H1 (cell line): ENCODE results near the gene TIMM29. TPM values are rescaled to one million over a fixed set of nuclear protein-coding genes. Genes with fewer than 3 reads are reported as not detected.

ENCODE experiments used
- CTCF ChIA-PET: fragments of 300-600 bp; sonication (Branson Sonifier 250); formaldehyde crosslinking; loops from one replicate; lab custom pipeline; 2021; ENCODE audit not compliant: partially characterized antibody; lab: Charles Lee
- POLR2A ChIA-PET: fragments of 300-600 bp; sonication (Branson Sonifier 250); formaldehyde crosslinking; loops from one replicate; lab custom pipeline; 2021; ENCODE audit warnings: inconsistent platforms; ENCODE audit not compliant: partially characterized antibody; lab: Charles Lee
- DNase-seq, 2 experiments: peaks; one replicate each; pipeline versions ENCODE4 v3.0.0 to v3.0.0-alpha.2; 2010 to 2022; ENCODE audit warnings: low spot score in 2 of 2, low read depth in 1 of 2, mixed read lengths in 1 of 2
- FAIRE-seq: peaks from 2 replicates; lab custom pipeline; 2011; peaks lifted over from hg19 to GRCh38; lab: Jason Lieb, UNC
- H2AFZ ChIP-seq: 2 replicates; pipeline ENCODE4 v1.8.1; 2012; ENCODE audit warnings: low read length, inconsistent platforms
- H2AK5ac ChIP-seq: 2 replicates; pipeline ENCODE4 v1.6.1; 2013; ENCODE audit warnings: low read depth, low read length
- H2BK120ac ChIP-seq: replicated peaks from 2 replicates; pipeline ENCODE3; 2013; ENCODE audit warnings: low read depth, low read length, inconsistent platforms
- H2BK12ac ChIP-seq: 2 replicates; pipeline ENCODE4 v1.6.1; 2013; ENCODE audit warnings: low read depth, low read length
- H2BK15ac ChIP-seq: 2 replicates; pipeline ENCODE4 v1.6.1; 2013; ENCODE audit warnings: low read length
- H2BK20ac ChIP-seq: 2 replicates; pipeline ENCODE4 v1.6.1; 2013; ENCODE audit warnings: low read length
- H2BK5ac ChIP-seq: 2 replicates; pipeline ENCODE4 v1.6.1; 2013; ENCODE audit warnings: low read depth, low read length
- H3K14ac ChIP-seq: 2 replicates; pipeline ENCODE4 v1.6.1; 2013; ENCODE audit warnings: inconsistent platforms; ENCODE audit not compliant: insufficient read length
- H3K18ac ChIP-seq: 2 replicates; pipeline ENCODE4 v1.6.1; 2013; ENCODE audit warnings: low read length; ENCODE audit errors: extremely low read depth
- H3K23ac ChIP-seq: 2 replicates; pipeline ENCODE4 v1.6.1; 2013; ENCODE audit warnings: inconsistent platforms; ENCODE audit not compliant: insufficient read length
- H3K23me2 ChIP-seq: 2 replicates; pipeline ENCODE4 v1.6.1; 2013; ENCODE audit warnings: low read depth, low read length
- H3K27ac ChIP-seq: 2 replicates; pipeline ENCODE4 v1.6.1; 2011; ENCODE audit warnings: low read depth, low read length, inconsistent platforms
- H3K27me3 ChIP-seq, 4 experiments: replicated peaks in 1 of 4; 1 replicate in 1 of 4; 2 replicates in 3 of 4; pipeline versions ENCODE4 v1.6.1 to v1.8.1; 2011 to 2013; ENCODE audit warnings: low read length in 3 of 4, mild to moderate bottlenecking in 3 of 4, inconsistent platforms in 2 of 4, mixed read lengths in 2 of 4, moderate library complexity in 1 of 4; ENCODE audit not compliant: control insufficient read depth in 3 of 4, insufficient read depth in 3 of 4; ENCODE audit errors: extremely low read depth in 1 of 4
- H3K36me3 ChIP-seq, 4 experiments: 2 replicates each; pipeline versions ENCODE4 v1.6.1 to v1.8.1; 2011 to 2013; ENCODE audit warnings: mild to moderate bottlenecking in 4 of 4, low read length in 3 of 4, moderate library complexity in 2 of 4, control low read depth in 1 of 4, inconsistent platforms in 1 of 4; ENCODE audit not compliant: insufficient read depth in 4 of 4, control insufficient read depth in 2 of 4
- H3K4ac ChIP-seq: replicated peaks from 2 replicates; pipeline ENCODE3; 2013; ENCODE audit warnings: low read length, low read depth, mixed read lengths, inconsistent platforms; ENCODE audit not compliant: insufficient read length
- H3K4me1 ChIP-seq, 4 experiments: replicated peaks in 1 of 4; 1 replicate in 1 of 4; 2 replicates in 3 of 4; pipeline versions ENCODE4 v1.6.1 to v1.8.1; 2011 to 2013; ENCODE audit warnings: low read length in 3 of 4, inconsistent platforms in 2 of 4, mixed read lengths in 1 of 4; ENCODE audit not compliant: insufficient read depth in 4 of 4, control insufficient read depth in 3 of 4
- H3K4me2 ChIP-seq, 2 experiments: 2 replicates each; pipeline versions ENCODE4 v1.6.1 to v1.8.1; 2011 to 2013; ENCODE audit warnings: low read depth in 2 of 2, low read length in 2 of 2, control low read depth in 1 of 2, inconsistent platforms in 1 of 2, mild to moderate bottlenecking in 1 of 2; ENCODE audit not compliant: insufficient read depth in 1 of 2
- H3K4me3 ChIP-seq, 4 experiments: fragments of 200-600, 300-600 bp in 1 of 4; sonication (generic), shearing (Covaris generic), sonication (Bioruptor Twin) in 1 of 4; 2 replicates each; pipeline versions ENCODE4 v1.5.1 to v1.8.1; 2011 to 2016; ENCODE audit warnings: low read length in 4 of 4, low read depth in 3 of 4, control low read depth in 2 of 4, inconsistent platforms in 2 of 4, mild to moderate bottlenecking in 2 of 4, mixed read lengths in 1 of 4, moderate library complexity in 1 of 4; ENCODE audit not compliant: insufficient read depth in 2 of 4; ENCODE audit errors: extremely low read depth in 1 of 4
- H3K56ac ChIP-seq: replicated peaks from 2 replicates; pipeline ENCODE3; 2013; ENCODE audit warnings: low read depth, mild to moderate bottlenecking, mixed read lengths, low read length, inconsistent platforms; ENCODE audit not compliant: insufficient read length
- H3K79me1 ChIP-seq: 2 replicates; pipeline ENCODE4 v1.6.1; 2013; ENCODE audit warnings: low read depth, low read length, control low read depth
- H3K79me2 ChIP-seq, 2 experiments: 2 replicates each; pipeline versions ENCODE4 v1.6.1 to v1.8.1; 2012 to 2013; ENCODE audit warnings: low read length in 2 of 2, mild to moderate bottlenecking in 2 of 2, inconsistent platforms in 1 of 2; ENCODE audit not compliant: insufficient read depth in 2 of 2, control insufficient read depth in 1 of 2
- H3K9ac ChIP-seq, 4 experiments: replicated peaks in 1 of 4; 1 replicate in 1 of 4; 2 replicates in 3 of 4; pipeline versions ENCODE4 v1.6.1 to v1.8.1; 2011 to 2013; ENCODE audit warnings: low read depth in 3 of 4, low read length in 3 of 4, control low read depth in 2 of 4, mild to moderate bottlenecking in 2 of 4, moderate library complexity in 2 of 4, inconsistent platforms in 1 of 4; ENCODE audit errors: extremely low read depth in 1 of 4
- H3K9me3 ChIP-seq, 2 experiments: 2 replicates each; pipeline versions ENCODE4 v1.6.1 to v1.8.1; 2012 to 2013; ENCODE audit warnings: mild to moderate bottlenecking in 2 of 2, moderate library complexity in 2 of 2, control low read depth in 1 of 2, inconsistent platforms in 1 of 2, low read depth in 1 of 2, low read length in 1 of 2, mixed read lengths in 1 of 2; ENCODE audit not compliant: insufficient read depth in 2 of 2
- H4K20me1 ChIP-seq, 2 experiments: replicated peaks in 1 of 2; 2 replicates each; pipeline versions ENCODE3 to v1.8.1; 2011 to 2013; ENCODE audit warnings: inconsistent platforms in 2 of 2, low read length in 2 of 2, mild to moderate bottlenecking in 1 of 2; ENCODE audit not compliant: insufficient read depth in 2 of 2, control insufficient read depth in 1 of 2
- H4K5ac ChIP-seq: 2 replicates; pipeline ENCODE4 v1.6.1; 2013; ENCODE audit warnings: low read length, low read depth, mixed read lengths, inconsistent platforms; ENCODE audit not compliant: insufficient read length
- H4K8ac ChIP-seq: 2 replicates; pipeline ENCODE4 v1.8.0; 2013; ENCODE audit warnings: mild to moderate bottlenecking, moderate library complexity, low read length, inconsistent platforms; ENCODE audit not compliant: insufficient read depth; ENCODE audit errors: extremely low read depth
- H4K91ac ChIP-seq: replicated peaks from 2 replicates; pipeline ENCODE3; 2013; ENCODE audit warnings: low read length, mixed read lengths, inconsistent platforms; ENCODE audit not compliant: insufficient read length
- BRCA1 ChIP-seq: IDR thresholded peaks from 2 replicates; pipeline ENCODE4 v1.6.1; 2012; ENCODE audit warnings: low read depth, low read length, improper control_type of control experiment
- CHD1 ChIP-seq: IDR thresholded peaks from 2 replicates; pipeline ENCODE4 v1.6.1; 2012; ENCODE audit warnings: low read depth, low read length, improper control_type of control experiment
- EGR1 ChIP-seq: IDR thresholded peaks from 2 replicates; pipeline ENCODE4 v1.6.1; 2011; ENCODE audit warnings: low read depth, low read length, borderline replicate concordance
- RXRA ChIP-seq: IDR thresholded peaks from 2 replicates; pipeline ENCODE4 v1.6.1; 2011; ENCODE audit warnings: low read depth, mild to moderate bottlenecking, low read length, moderate library complexity; ENCODE audit not compliant: insufficient read depth
- WGBS, 2 experiments: shearing (Covaris generic) in 1 of 2; methylation state at CpG; one replicate each; pipeline versions ENCODE4 v1.1.6 to v1.1.7; 2013 to 2015; ENCODE audit warnings: low lambda C conversion rate in 2 of 2, mixed read lengths in 2 of 2, inconsistent platforms in 1 of 2, low coverage in 1 of 2, missing lambda C conversion rate in 1 of 2; ENCODE audit not compliant: insufficient replicate concordance in 2 of 2, insufficient coverage in 1 of 2, insufficient read length in 1 of 2; ENCODE audit errors: extremely low coverage in 1 of 2, missing lambda C conversion rate in 1 of 2; 5-methylcytosine and 5-hydroxymethylcytosine counted together
- polyA plus RNA-seq, 7 experiments: library from polyadenylated mRNA; depleted of rRNA in 3 of 7; stranded (reverse) in 5 of 7; unstranded in 2 of 7; fragments of >200 nt in 5 of 7; fragments of 200-250 nt in 2 of 7; gene quantifications; 1 replicate in 5 of 7; 2 replicates in 1 of 7; 4 replicates in 1 of 7; pipeline versions ENCODE4 v1.2.1 to v1.2.3, GENCODE V29; 2011 to 2013; ENCODE audit warnings: missing spikeins in 2 of 7, mixed read lengths in 2 of 7
- total RNA-seq: library from RNA; stranded (reverse); fragmentation: NEBNext Ultra II Directional; extraction: Animal tissue kit (Norgen Biotek cat#: 25700); gene quantifications from 2 replicates; pipeline ENCODE4 v1.2.1, GENCODE V29; 2021
- TF ChIP-seq, protein P1 (sequence below): IDR thresholded peaks from 2 replicates; pipeline ENCODE4 v1.6.1; 2011; ENCODE audit warnings: low read depth, mild to moderate bottlenecking, low read length; ENCODE audit not compliant: insufficient read depth
- TF ChIP-seq, protein P2 (sequence below), 3 experiments: IDR thresholded peaks; 1 replicate in 2 of 3; 2 replicates in 1 of 3; pipeline versions ENCODE4 v1.5.1 to v1.6.1; 2011; ENCODE audit warnings: low read length in 3 of 3, mild to moderate bottlenecking in 3 of 3, inconsistent platforms in 2 of 3, low read depth in 1 of 3, moderate library complexity in 1 of 3; ENCODE audit not compliant: insufficient read depth in 1 of 3; ENCODE audit errors: control extremely low read depth in 1 of 3

TIMM29 gene
- total and polyA plus RNA-seq, 2 of the 8 experiments (the other 6 are each of a cell fraction or from before 2014, with no cell fraction given), result 15.9 to 24.0 TPM

DNA sequence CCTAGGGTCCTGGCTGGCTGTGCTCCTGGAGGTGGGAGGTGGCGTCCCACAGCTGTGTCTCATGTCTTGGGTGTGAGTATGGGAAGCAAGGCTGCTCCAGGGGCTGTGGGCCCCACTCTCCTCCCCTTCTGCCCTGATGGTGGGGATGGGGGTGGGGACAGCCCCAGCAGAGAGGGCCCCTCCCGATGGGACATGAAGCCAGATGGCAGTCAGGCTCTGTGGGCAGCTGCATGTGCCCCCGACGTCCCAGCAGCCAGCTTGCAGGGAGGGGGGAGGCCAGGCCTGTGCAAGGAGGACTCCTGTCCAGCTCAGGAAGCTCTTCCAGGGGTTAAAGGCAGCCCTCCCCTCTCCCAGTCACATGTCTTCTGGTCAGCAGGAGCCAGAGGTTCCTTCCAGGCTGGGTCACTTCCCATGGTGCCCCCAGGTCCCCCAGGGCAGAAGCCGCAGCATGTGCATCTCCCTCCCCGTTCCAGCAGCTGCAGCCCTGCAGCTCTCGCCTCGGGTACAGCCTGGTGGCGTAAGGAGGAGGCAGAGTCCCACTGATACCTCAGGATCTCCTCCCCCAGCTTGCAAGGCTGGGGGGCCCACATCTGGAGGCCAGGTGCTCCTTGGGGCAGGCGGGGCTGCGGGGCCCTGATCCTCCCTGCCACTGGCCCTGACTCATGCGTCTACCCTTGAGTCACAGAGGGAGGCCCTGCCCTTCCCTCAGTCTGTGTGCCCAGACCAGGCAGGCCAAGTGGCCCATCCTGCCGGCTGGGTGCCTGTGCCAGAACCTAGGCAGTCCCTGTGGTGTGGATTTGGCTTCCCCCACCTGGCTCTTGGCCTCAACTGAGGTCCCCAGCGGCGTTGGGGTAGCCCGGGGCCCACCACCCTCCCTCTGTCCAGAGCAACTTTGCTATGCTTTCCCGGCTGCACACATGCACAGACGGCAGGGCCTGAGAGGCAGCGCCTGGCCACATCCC is 13.2 kb upstream of the TIMM29 start:
- no peak overlapping the region for H3K4me2 ChIP-seq
- no peak for FAIRE-seq
- no peak for DNase-seq
- peaks cover 2% of the 10 kb centered on the region for H3K79me1 ChIP-seq
- no peak overlapping the region for H2AK5ac ChIP-seq
- no peak overlapping the region for H3K14ac ChIP-seq
- H3K4me3 ChIP-seq, result no peak overlapping the region
- no peak overlapping the region; the same call in 1 of the 2 replicates for H2BK5ac ChIP-seq
- H3K4me1 ChIP-seq, result no peaks in the 10 kb centered on the region; a peak in 2 of 7 replicates
- no peak overlapping the region for H2BK15ac ChIP-seq
- H3K36me3 ChIP-seq, result peaks cover 11 to 33% (median 25%) of the 10 kb centered on the region in 4 experiments; a peak in 7 of 8 replicates
- no peak overlapping the region for H4K91ac ChIP-seq
- no peak overlapping the region for H4K5ac ChIP-seq
- no peak overlapping the region for H3K23ac ChIP-seq
- H3K79me2 ChIP-seq, result no peaks in the 10 kb centered on the region
- TF ChIP-seq EGR1, result no peak
- no peak for TF ChIP-seq RXRA
- no peak for TF ChIP-seq BRCA1
- TF ChIP-seq, protein P1, sequence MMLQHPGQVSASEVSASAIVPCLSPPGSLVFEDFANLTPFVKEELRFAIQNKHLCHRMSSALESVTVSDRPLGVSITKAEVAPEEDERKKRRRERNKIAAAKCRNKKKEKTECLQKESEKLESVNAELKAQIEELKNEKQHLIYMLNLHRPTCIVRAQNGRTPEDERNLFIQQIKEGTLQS, result no peak
- TF ChIP-seq CHD1, result no peak
- TF ChIP-seq, protein P2, sequence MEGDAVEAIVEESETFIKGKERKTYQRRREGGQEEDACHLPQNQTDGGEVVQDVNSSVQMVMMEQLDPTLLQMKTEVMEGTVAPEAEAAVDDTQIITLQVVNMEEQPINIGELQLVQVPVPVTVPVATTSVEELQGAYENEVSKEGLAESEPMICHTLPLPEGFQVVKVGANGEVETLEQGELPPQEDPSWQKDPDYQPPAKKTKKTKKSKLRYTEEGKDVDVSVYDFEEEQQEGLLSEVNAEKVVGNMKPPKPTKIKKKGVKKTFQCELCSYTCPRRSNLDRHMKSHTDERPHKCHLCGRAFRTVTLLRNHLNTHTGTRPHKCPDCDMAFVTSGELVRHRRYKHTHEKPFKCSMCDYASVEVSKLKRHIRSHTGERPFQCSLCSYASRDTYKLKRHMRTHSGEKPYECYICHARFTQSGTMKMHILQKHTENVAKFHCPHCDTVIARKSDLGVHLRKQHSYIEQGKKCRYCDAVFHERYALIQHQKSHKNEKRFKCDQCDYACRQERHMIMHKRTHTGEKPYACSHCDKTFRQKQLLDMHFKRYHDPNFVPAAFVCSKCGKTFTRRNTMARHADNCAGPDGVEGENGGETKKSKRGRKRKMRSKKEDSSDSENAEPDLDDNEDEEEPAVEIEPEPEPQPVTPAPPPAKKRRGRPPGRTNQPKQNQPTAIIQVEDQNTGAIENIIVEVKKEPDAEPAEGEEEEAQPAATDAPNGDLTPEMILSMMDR (IDR thresholded peaks at IDR 0.05; ENCODE audit: control extremely low read depth in 1 of 3, insufficient read depth in 1 of 3, low read depth in 1 of 3, low read length in 3 of 3), result no peak
- no peak overlapping the region for H2BK120ac ChIP-seq
- no peak overlapping the region for H4K8ac ChIP-seq
- H3K9me3 ChIP-seq, result no peaks in the 10 kb centered on the region
- 94% methylated on average over 19 of the region's 19 CpGs; no CpG with 5 or more reads in 1 of the 2 experiments for WGBS, 2 experiments
- no peaks in the 10 kb centered on the region for H3K23me2 ChIP-seq
- H2AFZ ChIP-seq, result no peak overlapping the region
- H4K20me1 ChIP-seq, result peaks cover 3 to 14% of the 10 kb centered on the region in 2 experiments
- H2BK20ac ChIP-seq, result no peak overlapping the region
- no peak overlapping the region for H3K27ac ChIP-seq
- no peaks in the 10 kb centered on the region for H3K27me3 ChIP-seq
- no peak overlapping the region for H3K18ac ChIP-seq
- ChIA-PET CTCF (interaction anchor here (0.9 to 2.2 kb wide), 5 partner anchors 10 to 51 kb away, joined by 3 to 6 read pairs (median 4); no protein-coding TSS in a partner anchor), POLR2A (interaction anchor here (0.9 to 2.1 kb wide), 5 partner anchors 9 to 43 kb away, joined by 3 to 8 read pairs (median 4); no protein-coding TSS in a partner anchor)
- H3K56ac ChIP-seq, result no peak overlapping the region
- no peak overlapping the region for H2BK12ac ChIP-seq
- H3K4ac ChIP-seq, result no peak overlapping the region
- H3K9ac ChIP-seq, result no peak overlapping the region
